BJ (cell line): Measurements from ENCODE around the gene PGAP6. TPM values are rescaled to one million over a fixed set of nuclear protein-coding genes. Genes with fewer than 3 reads are reported as not detected.
"Not testable (repeated sequence)": the region's sequence is repeated elsewhere in the genome, so short reads cannot be mapped to it uniquely, and the experiment has no call there.

Source experiments
- CTCF ChIA-PET: fragments of 350-600 bp; formaldehyde crosslinking; extraction: SDS; loops from one replicate; lab custom pipeline; 2021; ENCODE audit warnings: antibody characterized with exemption, inconsistent platforms; lab: Yijun Ruan, JAX
- POLR2A ChIA-PET: fragments of 300-600 bp; sonication (Branson Sonifier 250); formaldehyde crosslinking; extraction: SDS; loops from one replicate; lab custom pipeline; 2021; ENCODE audit warnings: antibody characterized with exemption; lab: Charles Lee
- DNase-seq: peaks from one replicate; pipeline ENCODE4 v3.0.0-alpha.2; 2011; ENCODE audit warnings: low read depth
- H3K27me3 ChIP-seq: 2 replicates; pipeline ENCODE4 v1.6.0; 2011; ENCODE audit warnings: low read length; ENCODE audit not compliant: control insufficient read depth, insufficient read depth
- H3K36me3 ChIP-seq: 2 replicates; pipeline ENCODE4 v1.5.1; 2011; ENCODE audit warnings: low read length; ENCODE audit not compliant: control insufficient read depth, insufficient read depth
- H3K4me3 ChIP-seq: 2 replicates; pipeline ENCODE4 v1.5.1; 2011; ENCODE audit warnings: low read depth, mild to moderate bottlenecking, control low read depth, low read length
- polyA plus RNA-seq: library from polyadenylated mRNA; depleted of rRNA; stranded (reverse); fragments of >200 nt; gene quantifications from 2 replicates; pipeline ENCODE4 v1.2.3, GENCODE V29; 2011
- TF ChIP-seq, protein P1 (sequence below): IDR thresholded peaks from 2 replicates; pipeline ENCODE4 v1.5.1; 2011; ENCODE audit warnings: low read depth, mild to moderate bottlenecking, control low read depth, inconsistent platforms, low read length, moderate library complexity; ENCODE audit not compliant: insufficient read depth

The PGAP6 gene
- polyA plus RNA-seq, 1 experiment = 131 TPM

DNA sequence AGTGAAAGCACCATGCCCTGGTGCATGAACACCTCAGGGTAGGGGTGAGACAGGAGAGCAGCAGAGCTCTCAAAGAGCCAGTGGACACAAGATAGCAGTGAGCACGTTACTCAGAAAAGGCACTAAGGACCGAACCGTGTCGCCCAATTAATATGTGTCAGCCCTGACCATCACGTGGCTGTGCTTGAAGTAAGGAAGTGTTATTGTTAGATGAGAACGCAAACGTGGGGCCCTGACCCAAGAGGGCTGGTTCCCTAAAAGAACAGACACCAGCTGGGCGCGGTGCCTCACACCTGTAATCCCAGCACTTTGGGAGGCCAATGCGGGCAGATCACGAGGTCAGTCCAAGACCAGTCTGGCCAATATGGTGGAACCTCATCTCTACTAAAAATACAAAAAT is 45.5 kb downstream of the PGAP6 start:
- no peaks in the 10 kb centered on the region; the same call in 1 of the 2 replicates for H3K36me3 ChIP-seq
- DNase-seq = no peak
- CTCF ChIA-PET = interaction anchor here (1.0 kb wide), 1 partner anchor 26 kb away, joined by 3 read pairs; no protein-coding TSS in a partner anchor
- no peaks in the 10 kb centered on the region for H3K27me3 ChIP-seq
- H3K4me3 ChIP-seq = no peak overlapping the region
- POLR2A ChIA-PET = no interaction called here
- TF ChIP-seq, protein P1, sequence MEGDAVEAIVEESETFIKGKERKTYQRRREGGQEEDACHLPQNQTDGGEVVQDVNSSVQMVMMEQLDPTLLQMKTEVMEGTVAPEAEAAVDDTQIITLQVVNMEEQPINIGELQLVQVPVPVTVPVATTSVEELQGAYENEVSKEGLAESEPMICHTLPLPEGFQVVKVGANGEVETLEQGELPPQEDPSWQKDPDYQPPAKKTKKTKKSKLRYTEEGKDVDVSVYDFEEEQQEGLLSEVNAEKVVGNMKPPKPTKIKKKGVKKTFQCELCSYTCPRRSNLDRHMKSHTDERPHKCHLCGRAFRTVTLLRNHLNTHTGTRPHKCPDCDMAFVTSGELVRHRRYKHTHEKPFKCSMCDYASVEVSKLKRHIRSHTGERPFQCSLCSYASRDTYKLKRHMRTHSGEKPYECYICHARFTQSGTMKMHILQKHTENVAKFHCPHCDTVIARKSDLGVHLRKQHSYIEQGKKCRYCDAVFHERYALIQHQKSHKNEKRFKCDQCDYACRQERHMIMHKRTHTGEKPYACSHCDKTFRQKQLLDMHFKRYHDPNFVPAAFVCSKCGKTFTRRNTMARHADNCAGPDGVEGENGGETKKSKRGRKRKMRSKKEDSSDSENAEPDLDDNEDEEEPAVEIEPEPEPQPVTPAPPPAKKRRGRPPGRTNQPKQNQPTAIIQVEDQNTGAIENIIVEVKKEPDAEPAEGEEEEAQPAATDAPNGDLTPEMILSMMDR = no peak

DNA sequence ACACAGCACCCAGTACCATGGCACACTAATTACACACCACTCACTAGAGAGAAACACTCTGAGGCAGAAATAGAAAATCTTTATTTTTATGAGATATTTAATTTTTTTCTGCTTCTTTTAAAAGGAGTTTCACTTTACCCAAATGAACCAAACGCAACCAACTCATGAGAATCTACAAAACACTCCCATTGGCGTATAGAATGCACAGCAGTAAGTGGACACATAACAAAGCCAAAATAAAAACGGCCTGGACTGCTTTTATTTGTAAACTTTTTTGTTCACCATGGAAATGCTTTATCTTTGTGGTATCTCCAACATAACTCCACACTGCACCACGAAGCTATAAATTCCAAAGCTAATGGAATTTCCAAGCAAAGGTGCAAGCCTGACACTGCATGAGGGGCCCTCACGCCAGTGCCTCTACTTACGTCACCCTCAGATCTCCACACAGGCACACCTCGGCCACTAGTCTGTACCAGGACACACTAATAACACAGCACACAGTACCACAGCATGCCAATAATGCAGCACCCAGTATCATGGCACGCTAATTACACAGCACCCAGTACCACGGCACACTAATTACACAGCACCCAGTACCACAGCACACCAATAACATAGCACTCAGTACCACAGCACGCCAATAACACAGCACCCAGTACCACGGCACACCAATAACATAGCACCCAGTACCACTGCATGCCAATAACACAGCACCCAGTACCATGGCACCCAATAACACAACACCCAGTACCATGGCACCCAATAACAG is 46.7 kb downstream of the PGAP6 start:
- H3K27me3 ChIP-seq, POLR2A ChIA-PET, H3K4me3 ChIP-seq, H3K36me3 ChIP-seq: not testable (repeated sequence)
- CTCF ChIA-PET = interaction anchor here (1.0 kb wide), 1 partner anchor 27 kb away, joined by 3 read pairs; no protein-coding TSS in a partner anchor
- DNase-seq = peak; percentile 19

DNA sequence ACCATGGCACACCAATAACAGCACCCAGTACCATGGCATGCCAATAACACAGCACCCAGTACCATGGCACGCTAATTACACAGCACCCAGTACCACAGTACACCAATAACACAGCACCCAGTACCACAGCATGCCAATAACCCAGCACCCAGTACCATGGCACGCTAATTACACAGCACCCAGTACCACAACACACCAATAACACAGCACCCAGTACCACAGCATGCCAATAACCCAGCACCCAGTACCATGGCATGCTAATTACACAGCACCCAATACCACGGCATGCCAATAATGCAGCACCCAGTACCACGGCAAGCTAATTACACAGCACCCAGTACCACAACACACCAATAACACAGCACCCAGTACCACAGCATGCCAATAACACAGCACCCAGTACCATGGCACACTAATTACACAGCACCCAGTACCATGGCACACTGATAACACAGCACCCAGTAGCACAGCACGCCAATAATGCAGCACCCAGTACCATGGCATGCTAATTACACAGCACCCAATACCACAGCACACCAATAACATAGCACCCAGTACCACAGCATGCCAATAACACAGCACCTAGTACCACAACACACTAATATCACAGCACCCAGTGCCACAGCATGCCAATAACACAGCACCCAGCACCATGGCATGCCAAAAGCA is 47.5 kb downstream of the PGAP6 start:
- H3K36me3 ChIP-seq, POLR2A ChIA-PET, H3K4me3 ChIP-seq, H3K27me3 ChIP-seq, DNase-seq, CTCF ChIA-PET: not testable (repeated sequence)

DNA sequence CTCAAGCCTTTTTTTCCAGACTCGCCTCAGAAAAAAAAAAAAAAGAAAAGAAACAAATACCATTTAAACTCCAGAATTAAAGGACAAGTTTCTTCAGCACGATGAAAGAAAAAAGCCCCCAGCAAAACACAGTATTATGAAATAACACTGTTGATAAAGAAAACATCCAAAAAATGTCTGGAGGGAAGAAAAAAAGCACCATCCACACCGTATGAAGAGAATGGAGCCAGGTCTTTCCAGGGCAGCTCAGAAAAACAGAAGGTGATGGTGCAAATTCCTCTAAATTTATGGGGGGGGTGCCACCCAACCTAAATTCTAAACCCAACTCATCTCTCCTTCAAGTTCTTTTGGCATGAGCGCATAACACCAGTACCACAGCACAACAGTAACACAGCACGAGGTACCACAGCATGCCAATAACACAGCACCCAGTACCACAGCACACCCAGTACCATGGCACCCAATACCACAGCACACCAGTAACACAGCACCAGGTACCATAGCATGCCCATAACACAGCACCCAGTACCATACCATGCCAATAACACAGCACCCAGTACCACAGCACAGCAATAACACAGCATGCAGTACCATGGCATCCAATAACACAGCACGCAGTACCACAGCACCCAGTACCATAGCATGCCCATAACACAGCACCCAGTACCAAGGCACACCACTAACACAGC is 48.2 kb downstream of the PGAP6 start:
- TF ChIP-seq, protein P1 = no peak
- DNase-seq = no peak

DNA sequence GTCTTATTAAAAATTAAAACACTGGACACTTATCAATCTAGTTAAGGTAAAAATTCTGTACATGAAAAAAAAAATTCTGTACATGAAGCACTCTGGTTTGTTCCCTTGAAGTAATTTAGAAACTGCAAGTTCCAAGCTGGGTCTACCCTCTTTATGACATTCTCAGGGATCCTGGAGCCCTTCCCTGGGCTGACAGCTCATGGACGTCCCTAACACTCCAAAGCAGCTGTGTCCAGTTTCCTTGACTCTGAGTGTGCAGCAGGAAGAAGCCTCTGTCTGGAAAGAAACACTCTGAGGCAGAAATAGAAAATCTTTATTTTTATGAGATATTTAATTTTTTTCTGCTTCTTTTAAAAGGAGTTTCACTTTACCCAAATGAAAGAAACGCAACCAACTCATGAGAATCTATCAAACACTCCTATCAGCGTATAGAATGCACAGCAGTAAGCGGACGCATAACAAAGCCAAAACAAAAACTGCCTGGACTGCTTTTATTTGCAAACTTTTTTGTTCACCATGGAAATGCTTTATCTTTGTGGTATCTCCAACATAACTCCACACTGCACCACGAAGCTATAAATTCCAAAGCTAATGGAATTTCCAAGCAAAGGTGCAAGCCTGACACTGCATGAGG is 50.5 kb downstream of the PGAP6 start:
- H3K27me3 ChIP-seq, H3K36me3 ChIP-seq, POLR2A ChIA-PET, H3K4me3 ChIP-seq: not testable (repeated sequence)
- CTCF ChIA-PET = interaction anchor here (0.7 to 1.2 kb wide), 2 partner anchors 112 to 224 kb away, joined by 3 read pairs; no protein-coding TSS in a partner anchor
- DNase-seq = peak; percentile 52

More for the DNA sequence above, 48.2 kb downstream of the PGAP6 start:
- Histone ChIP-seq H3K36me3 (no peaks in the 10 kb centered on the region), H3K4me3 (no peak overlapping the region), H3K27me3 (no peaks in the 10 kb centered on the region)
- POLR2A ChIA-PET = no interaction called here
- CTCF ChIA-PET = interaction anchor here (0.6 kb wide), 1 partner anchor 9 kb away, joined by 3 read pairs; no protein-coding TSS in a partner anchor

DNA sequence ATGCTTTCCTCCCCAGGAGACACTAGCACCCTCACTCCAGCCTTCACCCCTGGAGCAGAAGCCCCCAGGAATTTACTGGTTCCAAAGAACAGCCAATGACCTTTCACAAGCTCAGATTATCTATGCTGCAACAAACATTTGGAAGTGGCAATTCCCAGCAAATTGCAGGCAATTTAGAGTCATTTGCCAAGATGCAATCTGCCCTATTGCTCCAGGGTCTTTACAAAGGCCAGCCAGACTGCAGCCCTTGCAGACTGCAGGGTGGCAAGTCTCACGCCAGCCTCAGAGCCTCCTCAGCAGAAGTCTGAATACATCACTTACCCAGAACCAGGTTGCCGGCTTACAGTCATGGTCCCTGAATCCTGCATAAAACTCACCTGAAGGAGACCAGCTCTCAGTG is 51.0 kb downstream of the PGAP6 start:
- no peak for DNase-seq
- ChIA-PET POLR2A (no interaction called here), CTCF (interaction anchor here (0.7 to 1.2 kb wide), 2 partner anchors 111 to 224 kb away, joined by 3 read pairs; no protein-coding TSS in a partner anchor)
- TF ChIP-seq, protein P1 = no peak
- no peaks in the 10 kb centered on the region for H3K27me3 ChIP-seq
- H3K4me3 ChIP-seq = no peak overlapping the region
- no peaks in the 10 kb centered on the region for H3K36me3 ChIP-seq
